Activated CD8-positive, alpha-beta memory T cell treated with anti-CD3 and anti-CD28 coated beads, Interleukin-2, amount 50 U/mL, for 1 hour (primary cell): ENCODE results near the gene PTPA.

ENCODE experiments used
- DNase-seq: peaks from one replicate; pipeline ENCODE4 v3.0.0-alpha.2; 2020; ENCODE audit errors: extremely low read depth

The PTPA gene

DNA sequence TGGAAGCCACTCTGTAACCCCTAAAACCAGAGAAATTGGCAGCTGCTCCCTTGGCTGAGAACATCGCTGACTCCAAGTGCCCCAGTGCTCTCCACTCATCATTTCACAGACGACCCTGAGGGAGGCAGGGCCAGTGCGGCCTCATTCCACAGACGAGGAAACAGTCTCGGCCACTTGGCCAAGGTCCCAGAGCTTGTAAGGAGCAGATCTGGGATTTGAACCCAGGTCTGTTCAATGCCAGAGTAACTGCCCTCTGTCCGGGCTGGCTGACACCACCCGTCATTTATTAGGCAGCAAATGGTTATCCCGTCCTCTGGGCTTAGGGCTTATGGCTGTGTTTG, 86.7 kb downstream of the PTPA start:
- DNase-seq = no peak
